ENCODE measurements around the gene MAOA.
"Not testable (repeated sequence)": the region's sequence is repeated elsewhere in the genome, so short reads cannot be mapped to it uniquely, and the experiment has no call there.

MAOA gene

DNA sequence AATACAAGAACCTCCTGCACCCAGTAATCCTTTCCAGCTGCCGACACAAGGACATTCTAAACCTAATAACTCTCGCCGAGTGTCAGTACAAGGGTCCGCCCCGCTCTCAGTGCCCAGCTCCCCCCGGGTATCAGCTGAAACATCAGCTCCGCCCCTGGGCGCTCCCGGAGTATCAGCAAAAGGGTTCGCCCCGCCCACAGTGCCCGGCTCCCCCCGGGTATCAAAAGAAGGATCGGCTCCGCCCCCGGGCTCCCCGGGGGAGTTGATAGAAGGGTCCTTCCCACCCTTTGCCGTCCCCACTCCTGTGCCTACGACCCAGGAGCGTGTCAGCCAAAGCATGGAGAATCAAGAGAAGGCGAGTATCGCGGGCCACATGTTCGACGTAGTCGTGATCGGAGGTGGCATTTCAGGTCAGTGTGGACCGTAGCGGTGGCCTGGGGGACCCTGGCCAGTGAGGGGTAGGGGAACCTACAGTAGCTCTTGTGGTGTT, at the start of gene MAOA:
TSS of gene MAOA (plus strand) at position 295 of the 490 bp plus-strand sequence. CDS start at position 338, 43 bp downstream.
- peak; percentile 13 for DNase-seq

DNA sequence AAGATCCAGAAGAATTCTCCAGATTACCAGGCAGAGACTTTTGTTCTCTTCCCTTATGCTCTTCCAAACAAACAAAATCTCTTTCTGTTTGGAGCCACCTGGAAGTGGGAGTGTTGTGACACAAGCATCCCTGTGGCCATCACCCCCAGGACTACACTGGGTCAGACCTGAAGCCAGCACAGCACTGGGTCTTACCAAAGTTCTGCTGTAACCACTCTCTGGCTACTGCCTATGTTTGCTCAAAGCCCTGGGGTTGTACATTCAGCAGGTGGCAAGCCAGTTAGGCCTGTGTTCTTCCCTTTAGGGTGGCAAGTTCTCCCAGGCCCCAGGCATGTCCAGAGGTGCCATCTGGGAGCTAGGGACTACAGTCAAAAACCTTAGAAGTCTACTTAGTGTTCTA, 43.7 kb upstream of the MAOA start:
- DNase-seq, result no peak

DNA sequence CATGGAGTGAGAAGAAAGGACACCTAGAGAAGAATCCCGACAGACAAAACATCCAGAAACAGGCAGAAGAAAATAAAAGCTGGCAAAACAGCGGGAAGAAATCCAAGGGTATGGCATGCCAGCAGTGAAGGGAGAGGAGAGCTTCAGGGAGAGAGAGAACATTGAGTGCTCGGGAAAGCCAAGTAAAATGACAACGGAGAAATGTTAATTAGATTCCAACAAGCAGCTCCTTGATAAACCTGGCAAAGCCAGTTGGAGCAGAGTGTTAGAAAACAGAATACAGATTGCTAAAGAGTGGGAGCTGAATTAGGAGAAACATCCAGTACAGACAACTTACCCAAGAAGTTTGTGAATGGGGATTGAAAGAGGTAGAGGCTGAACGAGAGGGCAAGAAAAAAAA, 40.4 kb upstream of the MAOA start:
- DNase-seq, result no peak

DNA sequence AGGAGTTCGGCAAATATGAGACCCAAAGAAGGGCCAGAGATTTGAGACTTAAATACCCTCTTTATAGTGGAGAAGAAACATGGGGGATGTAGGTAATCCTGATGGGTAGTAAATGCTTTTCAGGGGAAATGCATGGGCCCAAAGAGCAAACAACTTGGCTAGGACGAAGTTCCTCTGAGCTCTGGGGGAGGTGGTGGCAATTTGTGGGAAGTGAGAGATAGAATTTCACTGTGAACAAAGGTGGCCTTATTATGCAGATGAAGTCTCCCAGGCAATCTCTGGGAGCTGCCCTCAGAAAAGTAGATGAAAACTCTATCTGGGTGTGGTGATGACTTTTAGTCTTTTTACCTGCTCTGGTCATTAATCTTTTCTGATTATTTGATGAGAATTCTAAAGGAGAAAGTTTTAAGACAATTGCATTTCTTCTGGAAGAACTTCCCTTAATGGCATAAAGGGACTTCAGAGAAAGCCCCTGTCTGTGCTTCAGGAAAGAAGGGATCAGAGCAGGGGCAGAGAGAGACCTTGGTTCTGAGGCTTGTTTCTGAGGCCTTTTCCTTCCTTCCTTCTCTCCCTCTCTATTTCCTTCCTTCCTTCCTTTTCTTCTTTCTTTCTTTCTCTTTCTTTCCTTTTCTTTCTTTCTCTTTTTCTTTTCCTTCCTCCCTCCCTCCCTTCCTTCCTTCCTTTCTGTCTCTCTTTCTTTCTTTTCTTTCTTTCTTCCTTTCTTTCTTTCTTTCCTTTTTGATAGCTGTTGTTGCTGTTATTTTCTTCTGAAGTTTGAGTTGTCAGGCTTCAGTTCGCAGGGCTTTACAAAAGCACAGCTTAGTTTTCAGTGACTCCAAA, 37.5 kb upstream of the MAOA start:
- DNase-seq, result no peak

DNA sequence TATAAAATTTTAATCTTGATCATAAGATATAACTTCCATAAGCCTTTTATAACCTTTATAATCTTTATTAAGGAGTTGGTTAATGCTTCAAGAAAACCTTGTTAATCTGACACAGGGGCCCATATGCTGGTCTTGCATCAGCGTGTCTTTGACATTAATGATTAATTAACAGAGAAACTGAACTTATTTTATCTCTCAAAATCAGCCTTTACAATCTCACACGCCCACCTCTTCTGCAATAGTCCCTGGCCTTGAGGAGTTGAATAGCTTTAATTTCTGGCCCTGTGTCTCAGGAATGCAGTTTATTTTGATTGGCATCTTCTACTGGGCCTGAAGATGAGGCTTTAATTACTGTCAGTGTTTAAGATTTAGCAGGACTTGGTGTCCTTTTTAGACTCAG, 36.2 kb upstream of the MAOA start:
- not testable (repeated sequence) for DNase-seq

DNA sequence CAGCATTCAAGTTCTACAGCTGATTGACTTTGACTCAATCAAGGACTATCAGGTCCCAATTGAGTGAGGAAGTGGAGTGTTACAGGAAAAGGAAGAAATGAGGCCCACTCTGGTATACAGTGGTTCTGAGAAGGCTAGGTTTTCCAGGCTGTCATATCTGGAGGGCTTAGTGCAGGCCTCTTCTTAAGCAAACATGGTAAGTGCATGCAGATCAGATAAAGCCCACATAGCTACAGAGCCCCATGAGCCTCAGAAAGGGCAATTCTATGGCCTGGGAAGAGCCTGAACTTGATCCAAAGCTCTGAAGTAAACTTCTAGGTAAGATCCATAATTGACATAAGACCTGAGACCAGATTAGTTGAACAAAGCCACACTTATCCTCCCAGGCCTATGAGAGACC, 29.0 kb upstream of the MAOA start:
- no peak for DNase-seq

DNA sequence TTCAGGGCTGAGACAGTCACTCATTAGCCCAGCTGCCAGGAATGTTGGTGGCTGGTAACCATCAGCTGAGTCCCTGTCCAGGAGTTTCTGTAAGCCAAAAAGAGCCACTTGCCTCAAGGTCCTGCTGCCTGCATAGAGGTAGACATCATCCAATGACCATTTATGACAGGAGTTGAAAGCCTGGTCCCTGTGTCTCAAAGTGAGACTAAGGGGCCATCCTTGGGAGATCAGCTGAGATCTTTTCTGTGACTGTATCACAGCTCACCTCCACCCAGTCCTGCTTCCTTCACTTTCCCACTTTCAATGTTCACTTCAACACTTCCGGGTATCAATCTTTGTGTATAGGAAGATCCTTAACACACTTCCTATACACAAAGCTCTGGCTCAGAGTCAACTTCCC, 28.4 kb upstream of the MAOA start:
- DNase-seq, result no peak

DNA sequence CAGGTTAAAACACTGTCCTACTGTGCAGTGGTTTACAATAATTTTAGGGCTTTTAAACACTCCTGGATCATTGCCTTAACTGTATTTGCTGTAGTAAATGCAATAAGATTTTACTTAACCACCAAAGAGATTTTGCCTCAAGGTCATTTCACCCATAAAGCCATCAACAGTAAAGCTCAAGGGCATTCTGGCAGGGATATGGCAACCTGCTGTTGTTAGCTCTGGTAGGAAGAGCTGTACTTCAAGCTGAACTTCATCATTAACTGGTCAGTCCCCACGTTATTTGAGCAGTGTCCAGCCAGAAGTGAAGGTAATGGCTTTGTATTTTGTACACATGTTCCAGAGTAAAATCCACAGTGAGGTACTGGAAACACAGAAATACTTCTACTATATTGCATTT, 26.9 kb upstream of the MAOA start:
- DNase-seq, result no peak

DNA sequence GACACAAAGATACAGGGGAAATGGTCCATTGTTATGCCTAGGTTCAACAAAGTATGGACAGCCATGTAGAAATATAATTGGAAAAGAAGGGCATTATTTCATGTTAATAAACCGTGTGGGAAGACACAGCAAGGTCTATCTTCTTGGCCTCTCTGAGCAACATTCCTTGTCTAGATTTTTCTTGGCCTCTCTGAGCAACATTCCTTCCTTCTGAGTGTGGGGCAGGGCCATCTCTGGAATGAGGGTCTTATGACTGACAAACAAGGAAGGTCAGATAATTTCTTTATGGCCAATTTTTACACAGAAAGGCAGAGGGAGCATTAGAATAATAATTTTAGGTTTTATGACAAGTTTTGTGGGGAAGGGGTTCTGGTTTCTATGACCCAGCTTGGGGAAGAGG, 24.3 kb upstream of the MAOA start:
- DNase-seq, result no peak

DNA sequence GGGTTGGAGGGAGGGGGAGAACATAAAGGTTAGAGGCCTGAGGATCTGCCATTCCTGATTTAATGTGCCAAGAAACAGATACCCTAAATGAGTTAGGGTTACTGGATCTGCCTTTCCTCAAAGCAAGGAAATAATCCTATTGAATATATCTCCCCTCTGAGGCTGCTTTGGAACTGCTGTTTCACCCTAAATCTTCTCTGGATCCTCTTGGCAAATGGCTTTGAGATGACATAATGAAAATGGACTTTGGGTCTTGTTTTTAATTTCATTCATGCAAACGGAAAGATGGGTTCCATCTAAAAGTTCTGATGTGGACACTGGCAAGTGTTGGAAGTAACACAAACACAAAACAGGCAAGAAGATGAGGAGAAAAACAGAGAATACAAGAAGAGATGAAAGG, 23.0 kb upstream of the MAOA start:
- DNase-seq, result no peak

DNA sequence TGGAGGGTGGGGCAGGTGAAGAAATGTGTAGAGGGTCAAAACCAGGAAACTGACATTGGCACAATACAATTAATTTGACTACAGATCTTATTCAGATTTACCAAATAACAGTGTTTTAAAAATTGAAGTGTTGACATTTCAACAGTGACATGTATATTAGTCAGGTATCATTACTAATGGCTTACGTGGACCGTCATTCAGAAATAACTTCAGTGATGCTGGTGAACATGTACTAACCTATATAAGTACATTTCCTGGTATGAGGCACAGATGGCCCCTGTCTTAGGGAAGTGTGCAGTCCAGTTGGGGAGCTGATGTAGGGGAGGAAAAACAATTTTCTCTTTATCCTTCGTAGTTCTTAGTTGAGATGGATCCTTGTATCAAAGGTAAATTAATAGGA, 22.3 kb upstream of the MAOA start:
- no peak for DNase-seq

DNA sequence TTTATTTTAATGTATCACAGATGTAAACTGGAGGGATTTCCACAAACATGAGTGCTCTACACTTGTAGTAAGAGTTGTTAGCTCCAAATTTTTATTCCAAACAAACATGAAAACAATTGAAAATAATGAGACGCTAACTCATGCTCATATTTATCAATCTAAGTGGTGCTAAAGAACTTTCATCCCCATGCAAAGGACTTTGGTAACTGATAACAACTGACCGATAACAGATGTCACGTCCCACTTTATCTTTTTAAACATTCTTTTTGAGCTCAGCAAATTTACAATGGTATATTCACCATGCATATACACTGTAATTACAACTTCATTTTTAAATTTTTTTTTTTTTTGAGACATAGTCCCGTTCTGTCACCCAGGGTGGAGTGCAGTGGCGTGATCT, 15.6 kb upstream of the MAOA start:
- DNase-seq, result no peak

DNA sequence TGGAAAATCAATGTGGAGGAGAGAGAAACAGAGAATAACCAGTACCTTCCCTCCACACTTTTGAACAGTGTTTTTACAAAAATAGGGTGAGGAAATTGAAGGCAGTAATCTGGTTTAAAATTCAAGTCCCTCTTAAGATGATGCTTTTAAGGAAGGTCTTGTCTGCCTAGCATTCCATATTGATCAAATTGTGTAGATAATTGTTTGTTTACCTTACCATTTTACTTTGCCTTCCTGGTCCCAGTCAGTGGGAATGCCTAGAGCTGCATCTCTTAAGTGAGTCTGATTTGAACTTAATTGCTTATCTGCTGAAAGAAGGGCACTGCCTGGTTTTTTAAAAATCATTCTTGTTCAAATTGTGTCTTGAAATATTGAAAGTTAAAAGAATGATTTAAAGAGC, 14.4 kb upstream of the MAOA start:
- no peak for DNase-seq

DNA sequence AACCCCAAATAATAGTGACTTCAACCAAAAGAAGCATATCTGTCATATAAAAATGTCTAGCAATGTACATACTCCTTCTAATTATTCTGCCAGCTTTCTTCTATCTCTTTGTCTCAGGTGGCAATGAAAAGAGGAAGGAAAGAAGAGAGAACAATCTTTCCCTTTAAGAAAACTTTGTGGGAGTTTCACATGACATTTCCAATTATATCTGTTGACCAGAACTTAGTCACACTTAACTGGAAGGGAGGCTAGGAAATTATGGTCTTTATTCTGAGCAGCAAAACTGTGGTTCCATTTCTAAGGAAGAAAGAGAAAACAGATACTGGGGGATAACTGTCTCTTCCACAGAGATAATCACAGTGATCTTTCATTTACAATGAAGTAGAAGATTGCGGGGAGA, 12.9 kb upstream of the MAOA start:
- DNase-seq, result peak; percentile 59

DNA sequence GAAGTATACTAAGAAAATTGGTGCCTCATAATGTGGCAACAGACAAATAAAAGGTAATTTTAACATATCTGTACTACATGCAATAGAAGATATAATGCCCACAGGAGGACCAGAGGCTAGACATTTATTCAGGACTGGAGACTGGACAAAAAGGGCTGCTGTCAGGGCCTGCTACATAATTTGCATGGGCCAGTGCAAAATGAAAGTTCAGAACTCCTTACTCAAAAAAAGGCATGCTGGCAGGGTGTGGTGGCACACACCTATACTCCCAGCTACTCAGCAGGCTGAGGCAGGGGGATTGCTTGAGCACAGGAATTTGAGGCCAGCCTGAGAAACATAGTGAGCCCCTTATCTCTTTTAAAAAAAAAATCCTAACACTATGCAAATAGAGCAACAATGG, 12.4 kb upstream of the MAOA start:
- DNase-seq, result peak; percentile 17

DNA sequence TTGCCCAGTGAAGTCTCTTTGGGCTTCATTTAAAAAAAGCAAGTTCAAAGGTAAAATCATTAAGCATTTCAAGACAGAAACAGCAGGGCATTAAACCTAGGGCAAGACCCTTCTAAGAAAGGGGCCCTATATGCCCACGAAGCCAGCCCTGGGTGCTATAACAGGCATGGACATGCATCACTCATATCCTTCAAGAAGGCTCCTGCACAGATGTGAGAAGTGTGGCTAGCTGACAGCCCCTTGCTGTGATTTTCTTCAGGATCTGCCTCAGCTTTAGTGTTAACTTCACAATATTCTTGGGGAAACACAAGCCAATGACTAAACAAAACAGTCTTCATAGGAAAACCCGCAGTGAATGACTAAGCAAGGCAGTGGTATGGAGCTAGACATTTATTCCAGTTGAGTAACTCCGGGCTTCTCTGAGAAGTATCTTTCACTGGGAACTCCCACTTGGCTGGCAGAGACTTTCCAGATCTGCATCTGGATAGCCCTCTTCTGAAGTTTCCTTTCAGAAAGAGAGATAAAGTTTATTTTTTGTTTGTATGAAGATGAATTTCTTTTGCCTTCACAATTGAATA, 11.9 kb upstream of the MAOA start:
- peak; percentile 86 for DNase-seq

DNA sequence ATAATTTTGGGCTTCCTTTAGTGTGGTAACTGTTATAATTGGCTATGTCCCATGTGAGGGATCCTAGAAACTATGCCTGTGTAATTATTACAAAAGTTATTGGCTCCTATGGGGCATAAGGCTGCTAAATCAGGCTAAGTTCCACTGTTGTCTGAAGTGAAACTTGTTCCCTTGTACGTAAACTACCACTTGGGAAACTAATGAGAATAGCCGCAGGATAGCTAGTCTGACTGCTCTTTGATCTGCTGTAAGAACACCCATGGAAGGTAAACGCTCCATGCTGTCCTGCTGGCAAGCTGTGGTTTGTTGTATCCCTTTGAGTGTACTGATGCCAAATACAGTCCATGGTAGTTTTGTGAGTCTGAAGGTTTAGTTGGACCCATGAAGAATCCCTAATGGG, 9.3 kb upstream of the MAOA start:
- no peak for DNase-seq

DNA sequence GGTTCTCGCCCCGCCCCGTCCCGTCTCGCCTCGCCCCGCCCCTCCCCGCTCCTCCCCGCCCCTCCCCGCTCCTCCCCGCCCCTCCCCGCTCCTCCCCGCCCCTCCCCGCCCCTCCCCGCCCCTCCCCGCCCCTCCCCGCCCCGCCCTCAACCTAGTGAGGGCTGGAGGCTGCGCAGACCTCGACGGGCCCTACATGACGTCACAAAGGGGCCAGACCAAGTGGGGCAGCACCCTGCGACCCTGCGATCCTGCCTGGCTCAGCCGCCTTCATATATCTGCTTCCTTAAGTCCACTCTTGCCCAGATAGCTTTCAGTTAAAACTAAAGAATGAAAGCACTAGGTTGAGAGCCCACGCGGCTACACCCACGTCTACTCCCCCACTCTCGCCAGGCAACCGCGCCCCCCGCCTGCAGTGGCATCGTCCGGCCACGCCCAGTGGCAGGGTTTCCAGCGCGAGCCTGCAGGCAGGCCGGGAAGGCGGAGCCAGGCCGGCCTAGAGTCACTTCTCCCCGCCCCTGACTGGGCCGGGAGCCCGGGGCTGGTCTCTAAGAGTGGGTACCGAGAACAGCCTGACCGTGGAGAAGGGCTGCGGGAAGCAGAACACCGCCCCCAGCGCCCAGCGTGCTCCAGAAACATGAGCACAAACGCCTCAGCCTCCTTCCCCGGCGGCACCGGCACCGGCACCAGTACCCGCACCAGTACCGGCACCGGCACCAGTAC, 1.5 kb upstream of the MAOA start:
- peak; percentile 95 for DNase-seq

DNA sequence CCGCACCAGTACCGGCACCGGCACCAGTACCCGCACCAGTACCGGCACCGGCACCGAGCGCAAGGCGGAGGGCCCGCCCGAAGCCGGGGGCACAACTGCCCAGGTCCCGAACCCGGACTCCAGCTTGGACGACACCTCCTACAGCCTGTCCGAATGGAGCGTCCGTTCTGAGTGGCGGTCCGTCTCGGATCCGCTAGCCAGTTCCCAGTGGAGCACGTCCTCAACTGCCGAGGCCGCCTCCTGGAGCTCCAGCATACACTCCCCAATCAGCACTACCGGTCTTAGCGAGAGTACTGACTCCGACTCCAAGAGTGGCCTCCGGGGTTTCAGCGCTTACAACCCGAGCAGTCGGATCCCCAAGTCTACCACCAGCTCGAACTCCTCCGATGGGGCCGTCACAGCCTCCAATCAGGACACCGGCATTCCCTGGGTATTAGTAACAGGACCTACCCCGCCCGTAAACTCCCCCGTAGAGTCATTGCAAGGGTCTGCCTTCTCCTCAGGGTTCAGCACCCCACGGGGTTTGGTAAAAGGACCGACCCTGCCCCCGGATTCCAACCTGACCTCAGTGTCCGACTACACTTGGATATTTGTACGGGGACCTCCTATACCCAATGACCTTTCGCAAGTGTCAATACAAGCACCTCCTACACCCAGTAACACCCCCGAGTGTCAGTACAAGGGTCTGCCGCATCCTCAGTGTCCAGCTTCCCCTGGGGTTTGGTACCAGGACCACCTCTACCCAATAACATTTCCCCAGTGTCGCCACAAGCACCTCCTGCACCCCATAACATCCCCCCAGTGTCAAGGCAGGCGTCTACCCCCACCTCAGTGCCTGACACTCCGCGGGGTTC, 721 bp upstream of the MAOA start:
- DNase-seq, result peak; percentile 39

DNA sequence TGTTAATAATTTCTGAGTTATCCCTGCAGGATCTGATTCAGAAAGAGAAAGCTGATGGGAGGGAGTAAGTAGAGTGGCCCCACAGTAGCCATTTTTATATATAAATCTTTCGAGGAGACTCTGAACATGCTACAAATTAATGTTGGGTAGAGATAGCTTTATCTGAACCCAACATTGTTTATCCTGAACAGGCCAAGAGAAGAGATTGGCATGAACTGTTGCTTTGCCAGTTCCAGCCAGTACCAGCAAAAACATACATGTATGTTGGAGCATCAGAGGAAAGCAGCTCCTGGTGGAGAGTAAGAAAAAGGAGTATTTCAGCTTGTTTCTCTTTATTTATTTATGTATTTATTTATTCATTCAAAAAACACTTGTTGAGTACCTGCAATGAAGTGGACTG, 1.6 kb downstream of the MAOA start:
- no peak for DNase-seq

DNA sequence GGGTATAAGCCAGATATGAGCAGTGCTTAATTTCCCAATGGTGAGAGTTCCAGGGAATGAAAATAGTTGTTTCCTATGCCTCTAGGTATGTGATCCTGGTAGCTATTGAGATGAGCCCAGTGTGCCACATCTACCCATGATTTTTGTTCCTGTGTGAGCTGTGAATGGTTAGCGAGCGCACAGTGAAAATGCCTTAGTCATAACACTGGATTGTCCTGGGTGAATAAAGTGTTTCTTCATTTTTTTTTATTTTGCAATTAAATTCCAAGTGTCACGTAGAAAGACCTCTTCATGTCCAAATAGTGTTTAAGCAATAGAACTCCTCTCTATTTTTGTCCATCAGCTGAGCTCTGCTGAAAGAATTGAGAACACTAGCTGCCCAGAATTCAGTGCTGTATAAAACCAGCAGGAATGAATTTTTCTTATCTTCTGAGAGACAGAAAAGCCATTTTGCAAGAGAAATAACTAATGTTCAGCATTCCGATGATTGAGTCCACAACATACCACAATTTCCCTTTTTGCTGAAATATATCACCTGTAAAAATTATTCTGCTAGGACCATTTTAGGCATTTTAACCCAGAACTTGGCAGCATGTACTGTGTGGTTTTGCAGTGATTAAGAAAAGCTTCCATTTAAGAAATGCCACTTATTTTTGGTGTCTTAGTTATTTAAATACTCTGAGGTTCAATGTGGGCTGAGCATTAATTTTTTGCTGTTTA, 5.6 kb downstream of the MAOA start:
- peak; percentile 21 for DNase-seq

DNA sequence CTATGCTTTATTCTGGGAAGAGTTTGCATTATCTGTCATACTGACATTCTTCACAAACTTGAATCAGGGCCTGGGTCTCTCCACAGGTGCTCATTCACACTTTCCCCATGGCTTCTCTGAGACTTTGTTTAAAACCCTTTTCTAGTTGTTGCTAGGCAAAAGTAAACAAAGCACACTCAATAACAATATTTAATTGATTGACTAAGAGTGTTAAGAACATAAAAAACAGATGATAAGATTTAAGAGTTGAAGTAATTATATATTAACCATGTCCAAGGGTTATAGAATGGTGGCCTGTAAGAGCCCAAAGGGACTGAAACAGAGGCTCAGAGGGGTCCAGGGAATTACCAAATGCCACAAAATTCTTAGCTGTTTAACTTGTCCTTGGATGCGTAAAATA, 7.1 kb downstream of the MAOA start:
- DNase-seq, result no peak
